ENCODE measurements around the gene ETS2.
"Not testable (repeated sequence)": the region's sequence is repeated elsewhere in the genome, so short reads cannot be mapped to it uniquely, and the experiment has no call there.

Gene ETS2

GRCh38 chr21:38819051-38819718, 13.5 kb downstream of the ETS2 start:
- no peak for DNase-seq

DNA sequence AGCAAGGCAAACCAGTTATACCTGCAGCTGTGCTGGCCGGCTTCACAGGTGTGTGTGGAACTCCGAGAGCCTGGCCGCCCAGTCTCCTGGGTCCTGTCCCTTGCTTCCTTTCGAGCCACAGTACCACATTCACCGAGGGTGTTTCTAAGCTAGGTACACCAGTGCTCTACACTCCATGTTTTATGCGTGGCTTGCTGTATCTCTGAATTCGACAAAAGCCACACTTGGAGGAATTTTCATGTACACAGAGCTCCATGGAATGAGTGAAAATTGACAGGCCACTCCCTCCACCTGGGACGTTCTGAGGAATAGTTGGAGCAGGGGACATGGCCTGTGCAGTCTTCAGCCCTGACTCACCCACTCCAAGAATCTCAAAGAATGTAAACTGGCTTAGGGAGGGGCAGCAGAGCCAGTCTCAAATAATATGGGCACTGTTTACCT, 14.0 kb downstream of the ETS2 start:
- no peak for DNase-seq

GRCh38 chr21:38820471-38821239, 14.9 kb downstream of the ETS2 start:
- no peak for DNase-seq

DNA sequence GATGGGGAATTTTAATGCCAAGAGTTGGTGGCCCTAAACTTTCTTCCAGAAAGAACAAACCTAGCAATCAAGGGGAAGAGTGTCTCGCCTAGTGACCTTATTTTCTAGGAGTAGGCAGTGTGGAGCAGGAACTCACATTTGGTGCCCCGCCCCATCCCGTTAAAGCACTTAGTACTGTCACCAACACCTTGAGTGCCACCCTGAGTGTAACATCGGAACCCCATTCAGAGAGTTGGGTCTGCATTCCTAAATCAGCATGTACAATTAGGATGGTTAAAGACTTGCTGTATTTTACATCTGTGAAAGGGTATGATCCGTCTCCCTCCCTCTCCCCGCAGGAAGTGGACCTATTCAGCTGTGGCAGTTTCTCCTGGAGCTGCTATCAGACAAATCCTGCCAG, 15.5 kb downstream of the ETS2 start:
- DNase-seq, result no peak

- DNase-seq, result no peak
Measured at GRCh38 chr21:38821959-38822682, 16.4 kb downstream of the ETS2 start.

GRCh38 chr21:38822778-38823238, 17.1 kb downstream of the ETS2 start:
- no peak for DNase-seq

GRCh38 chr21:38823737-38824123, 18.0 kb downstream of the ETS2 start:
- no peak for DNase-seq

GRCh38 chr21:38824124-38824822, 18.5 kb downstream of the ETS2 start:
- no peak for DNase-seq

- DNase-seq, result no peak
Measured at GRCh38 chr21:38825269-38825668, 19.5 kb downstream of the ETS2 start.

DNA sequence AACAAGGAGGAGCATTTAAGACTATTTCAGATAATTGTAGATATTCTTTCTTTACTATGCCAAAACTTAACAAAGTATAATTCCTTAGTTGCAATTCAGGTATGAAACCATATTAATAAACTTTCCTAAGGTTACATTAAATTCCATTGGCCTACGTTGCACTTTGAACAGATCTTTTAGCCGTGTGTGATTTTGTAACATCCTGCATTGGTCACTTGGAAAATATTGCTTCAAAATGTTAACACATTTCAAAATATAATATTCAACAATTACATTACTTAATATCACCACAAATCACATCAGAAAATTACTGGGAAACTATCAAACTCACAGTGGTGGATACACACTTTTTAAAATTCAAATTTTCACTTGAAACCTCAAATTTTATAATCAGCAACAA, 20.2 kb downstream of the ETS2 start:
- no peak for DNase-seq

DNA sequence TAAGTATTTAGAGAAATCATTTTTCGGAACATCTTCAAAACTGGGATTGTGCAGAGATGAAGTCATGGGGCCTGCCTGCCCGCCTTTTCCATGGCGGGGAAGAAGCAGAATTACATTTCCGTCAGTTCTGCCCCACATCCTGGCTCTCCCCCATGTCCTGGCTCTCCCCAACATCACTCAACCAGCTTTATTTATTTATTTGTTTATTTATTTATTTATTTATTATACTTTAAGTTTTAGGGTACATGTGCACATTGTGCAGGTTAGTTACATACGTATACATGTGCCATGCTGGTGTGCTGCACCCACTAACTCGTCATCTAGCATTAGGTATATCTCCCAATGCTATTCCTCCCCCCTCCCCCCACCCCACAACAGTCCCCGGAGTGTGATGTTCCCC, 22.4 kb downstream of the ETS2 start:
- not testable (repeated sequence) for DNase-seq

DNA sequence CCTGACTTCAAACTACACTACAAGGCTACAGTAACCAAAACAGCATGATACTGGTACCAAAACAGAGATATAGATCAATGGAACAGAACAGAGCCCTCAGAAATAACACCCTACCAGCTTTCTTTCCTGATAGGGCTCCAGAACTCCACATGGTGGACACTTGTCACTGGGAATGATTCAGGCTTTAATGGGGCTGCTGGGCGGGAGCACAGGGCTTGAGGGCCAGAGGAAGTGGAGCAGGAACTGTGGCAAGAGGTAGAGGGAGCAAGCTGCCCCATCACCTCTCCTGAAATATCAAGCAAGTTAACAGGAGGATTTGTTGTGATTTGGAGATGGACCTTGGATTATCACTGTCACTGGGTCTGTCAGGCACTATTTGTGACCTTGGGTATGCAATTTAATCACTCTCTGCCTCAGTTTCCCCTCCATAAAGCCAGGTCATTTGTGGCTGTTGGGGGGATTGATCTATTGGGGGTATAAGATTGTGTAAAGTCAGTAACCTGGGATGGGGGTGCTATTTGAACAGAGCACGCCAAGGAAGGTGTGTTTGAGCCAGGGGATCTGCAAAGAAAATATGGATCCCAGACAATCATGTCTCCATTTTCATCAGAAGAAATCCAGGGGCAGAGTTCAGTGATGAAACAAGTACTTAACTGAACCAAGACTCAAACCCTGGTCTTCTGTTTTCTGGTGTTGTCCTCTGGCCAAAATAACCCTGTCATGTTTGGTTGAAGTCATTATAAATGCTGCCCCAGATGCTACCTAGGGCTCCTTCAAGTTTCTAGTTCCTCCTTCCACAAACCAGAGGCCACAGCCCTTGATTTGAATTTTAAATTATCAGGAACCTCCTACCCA, 25.2 kb downstream of the ETS2 start:
- no peak for DNase-seq

- no peak for DNase-seq
Measured at GRCh38 chr21:38831526-38832467, 26.1 kb downstream of the ETS2 start.

GRCh38 chr21:38832664-38833063, 26.9 kb downstream of the ETS2 start:
- DNase-seq, result no peak

GRCh38 chr21:38833117-38833516, 27.4 kb downstream of the ETS2 start:
- DNase-seq, result no peak

- DNase-seq, result no peak
Measured at GRCh38 chr21:38834725-38835124, 29.0 kb downstream of the ETS2 start.

GRCh38 chr21:38837806-38838461, 32.2 kb downstream of the ETS2 start:
- no peak for DNase-seq

- no peak for DNase-seq
Measured at GRCh38 chr21:38838598-38839327, 33.0 kb downstream of the ETS2 start.

Data from NCI-H2107 (cell line).